Kasumi-1 (cell line): ENCODE results near the gene SEC24D.
A peak's percentile ranks its signal among the peaks of the same experiment; 100 is the strongest.

Source experiments
- DNase-seq, 2 experiments: peaks; one replicate each; lab custom pipeline; 2025; lab: John Stamatoyannopoulos, UW

The SEC24D gene

DNA sequence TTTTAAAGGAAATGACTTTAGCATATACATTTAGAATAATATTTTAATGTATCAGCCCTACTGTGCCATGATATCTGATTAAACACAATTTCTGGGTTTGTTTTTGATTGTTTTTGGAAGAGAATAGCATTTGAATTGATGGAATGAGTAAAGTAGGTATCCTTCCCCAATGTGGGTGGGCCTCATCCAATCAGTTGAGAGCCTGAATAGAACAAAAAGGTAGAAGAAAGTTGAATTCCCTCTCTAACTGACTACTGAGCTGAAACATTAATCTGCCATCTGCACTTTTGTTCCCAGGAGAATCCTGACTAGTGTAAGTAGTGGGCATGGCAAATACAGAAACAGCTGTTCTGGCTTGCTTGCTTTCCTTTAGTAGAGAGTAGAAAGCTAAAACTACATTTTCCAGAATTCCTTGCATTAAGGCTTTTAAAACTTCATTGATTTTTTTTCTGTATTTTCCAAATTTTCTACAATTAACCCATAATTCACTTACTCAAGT, 9.7 kb upstream of the SEC24D start:
- DNase-seq: no peak

DNA sequence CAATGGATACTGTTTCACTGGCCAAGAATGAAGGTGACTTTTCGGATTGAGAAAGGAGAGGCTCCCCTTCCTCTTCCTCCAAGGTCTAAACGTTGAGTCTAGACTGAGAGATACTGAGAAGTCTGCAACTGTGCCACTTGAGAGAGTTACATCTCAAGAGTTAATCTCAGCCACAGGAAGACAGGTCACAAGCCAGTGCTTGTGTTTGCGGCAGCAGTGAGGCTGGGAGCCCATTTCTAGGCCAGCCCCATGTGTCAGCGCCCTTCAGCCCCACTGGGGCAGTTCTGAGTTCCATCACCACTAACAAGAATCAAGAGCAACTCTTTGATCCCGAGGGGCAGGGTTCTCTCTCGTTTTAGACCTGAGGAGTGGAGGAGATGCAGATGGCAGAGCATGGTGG, 7.3 kb upstream of the SEC24D start:
- no peak for DNase-seq

DNA sequence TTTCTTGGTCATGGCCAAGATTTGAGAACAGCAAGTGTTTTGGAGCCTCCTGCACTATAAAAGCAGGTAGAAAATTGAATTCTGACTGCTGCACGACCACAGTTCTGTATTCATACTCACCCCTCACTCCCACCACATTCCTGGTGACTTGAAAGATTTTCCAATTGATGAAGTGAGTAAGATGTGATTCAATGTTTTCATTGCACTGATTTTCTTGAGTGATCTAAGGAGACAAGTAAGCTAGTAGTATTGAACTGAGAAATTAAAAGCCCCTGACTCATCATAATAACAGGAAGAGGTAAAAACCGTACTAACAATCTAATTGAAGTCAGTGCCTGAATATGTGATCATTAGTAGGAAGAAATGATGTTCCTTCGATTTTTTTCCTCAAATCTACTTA, 6.1 kb upstream of the SEC24D start:
- DNase-seq: no peak

DNA sequence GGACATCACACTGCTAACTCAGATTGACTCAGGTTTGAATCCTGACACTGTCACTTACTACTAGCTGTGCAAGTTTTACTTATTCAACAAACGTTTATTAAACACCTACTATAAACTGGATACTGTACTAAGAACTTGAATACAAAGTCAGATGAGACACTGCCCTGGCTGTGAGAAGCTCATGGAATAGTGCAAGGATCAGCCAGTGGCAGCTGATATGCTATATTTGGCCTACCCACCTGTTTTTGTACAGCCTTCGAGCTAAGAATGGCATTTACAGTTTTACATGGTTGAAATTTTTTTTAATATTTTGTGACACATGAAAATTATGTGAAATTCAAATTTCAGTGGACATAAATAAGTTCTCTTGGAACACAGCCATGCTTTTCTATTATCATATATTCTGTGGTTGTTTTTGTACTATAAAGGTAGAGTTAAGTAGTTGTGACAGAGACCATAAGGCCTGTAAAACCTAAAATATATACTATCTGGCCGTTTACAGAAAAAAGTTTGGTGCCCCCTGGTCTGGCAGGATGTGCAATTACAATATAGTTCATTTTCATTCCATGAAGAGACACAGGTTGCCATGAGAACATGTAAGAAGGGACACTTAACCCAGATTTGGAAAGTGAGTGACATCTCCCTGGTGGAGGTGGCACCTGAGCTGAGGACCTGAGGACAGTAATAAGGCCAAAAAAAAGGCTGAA, 3.4 kb upstream of the SEC24D start:
- DNase-seq: no peak

DNA sequence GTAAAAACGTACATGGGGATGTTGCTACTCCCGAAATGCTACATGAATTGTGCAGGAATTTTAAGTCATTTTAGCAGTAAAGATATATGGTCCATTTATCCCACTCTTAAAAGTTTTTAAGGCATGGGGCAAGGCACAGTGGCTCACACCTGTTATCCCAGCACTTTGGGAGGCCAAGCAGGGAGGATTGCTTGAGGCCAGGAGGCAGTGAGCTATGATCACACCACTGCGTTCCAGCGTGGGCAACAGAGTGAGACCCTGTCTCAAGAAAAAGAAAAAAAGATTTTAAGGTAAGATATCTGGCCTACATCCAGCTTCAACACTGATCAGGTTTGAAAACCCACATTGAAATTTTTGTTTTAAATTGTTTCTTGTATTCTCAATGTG, 1.2 kb upstream of the SEC24D start:
- no peak for DNase-seq

DNA sequence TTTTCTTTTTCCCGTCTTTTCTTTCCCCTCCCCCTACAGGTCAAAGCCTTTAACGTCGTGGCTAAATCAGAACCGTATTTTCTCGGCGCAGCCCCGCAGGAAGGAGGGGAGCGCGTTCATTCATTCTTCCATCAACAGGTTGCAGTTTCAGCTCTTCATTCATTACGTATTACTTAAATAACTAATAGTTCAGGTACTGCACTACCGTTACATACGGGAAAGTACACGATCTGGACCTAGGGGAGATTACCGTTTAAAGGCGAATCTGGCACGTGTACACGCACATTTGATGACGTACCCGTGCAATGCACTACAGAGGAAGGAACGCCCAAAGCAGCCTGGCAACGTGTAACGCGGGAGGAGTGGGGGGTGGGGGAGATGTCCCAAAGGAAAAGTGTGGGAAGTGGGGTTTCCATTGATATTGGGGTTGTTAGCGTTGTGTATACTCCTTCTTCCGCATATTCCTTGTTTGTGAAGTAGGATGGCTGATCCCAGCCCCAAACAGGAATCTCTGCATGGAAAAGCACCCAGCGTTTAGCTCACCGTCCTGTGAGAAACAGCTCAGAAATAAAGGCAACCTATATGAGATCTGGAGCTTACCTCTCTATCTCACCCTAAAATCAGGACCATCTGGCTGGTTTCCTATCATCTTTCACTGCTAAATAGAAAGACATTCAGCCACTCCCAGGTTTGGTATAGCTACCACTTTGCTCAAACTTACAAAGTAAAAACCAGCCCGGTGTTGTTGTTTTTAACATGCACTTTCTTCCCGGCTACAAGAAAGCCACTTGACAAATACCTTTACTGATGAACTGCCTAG, 585 bp upstream of the SEC24D start:
- peak; percentile 48 to 65 for DNase-seq

DNA sequence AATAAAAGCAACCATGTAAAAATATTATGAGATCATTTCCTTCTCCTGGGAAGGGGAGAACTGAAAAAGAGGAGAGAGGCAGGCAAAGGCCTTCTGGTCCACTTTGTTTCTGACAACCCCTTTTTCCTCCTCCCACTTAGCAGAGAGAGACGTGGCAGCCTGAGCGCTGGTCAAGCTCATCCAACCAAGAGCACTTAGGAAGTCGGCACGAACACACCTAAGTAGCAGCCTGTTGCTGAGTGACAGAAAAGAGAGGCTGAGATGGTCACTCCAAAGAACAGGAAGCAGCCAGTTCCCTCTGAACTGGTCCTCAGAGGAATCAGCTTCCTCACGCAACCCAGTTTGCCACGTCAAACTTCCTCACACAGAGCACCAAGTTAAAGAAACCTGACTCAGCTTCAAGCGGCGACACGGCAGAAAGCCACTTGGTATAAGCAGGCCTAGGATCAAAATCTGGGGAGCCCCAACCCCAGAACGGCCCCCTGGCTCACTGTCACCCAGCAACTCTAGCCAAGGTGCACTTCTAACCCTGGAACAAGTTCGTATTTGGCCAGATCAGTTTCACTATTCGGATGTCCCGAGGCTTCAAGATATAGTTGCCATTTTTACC, 861 bp downstream of the SEC24D start:
- peak; percentile 72 to 76 for DNase-seq

DNA sequence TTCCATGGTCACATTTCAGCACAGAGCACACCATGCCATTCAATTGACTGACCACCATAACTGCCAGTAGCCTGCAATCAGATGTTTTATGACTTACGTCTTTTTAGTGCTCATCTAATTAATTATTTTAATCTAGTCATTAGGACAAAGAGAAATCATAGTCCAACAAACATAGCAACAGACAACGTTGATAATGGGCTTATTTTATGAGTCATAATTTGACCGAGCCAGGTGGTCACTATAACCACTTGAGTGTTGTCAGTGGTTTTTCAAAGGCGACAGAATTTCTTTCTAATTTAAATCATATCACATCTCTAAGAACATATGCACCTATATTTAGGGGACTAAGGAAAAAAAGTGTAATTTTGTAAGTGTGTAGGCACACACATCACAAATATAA, 1.9 kb downstream of the SEC24D start:
- no peak for DNase-seq

DNA sequence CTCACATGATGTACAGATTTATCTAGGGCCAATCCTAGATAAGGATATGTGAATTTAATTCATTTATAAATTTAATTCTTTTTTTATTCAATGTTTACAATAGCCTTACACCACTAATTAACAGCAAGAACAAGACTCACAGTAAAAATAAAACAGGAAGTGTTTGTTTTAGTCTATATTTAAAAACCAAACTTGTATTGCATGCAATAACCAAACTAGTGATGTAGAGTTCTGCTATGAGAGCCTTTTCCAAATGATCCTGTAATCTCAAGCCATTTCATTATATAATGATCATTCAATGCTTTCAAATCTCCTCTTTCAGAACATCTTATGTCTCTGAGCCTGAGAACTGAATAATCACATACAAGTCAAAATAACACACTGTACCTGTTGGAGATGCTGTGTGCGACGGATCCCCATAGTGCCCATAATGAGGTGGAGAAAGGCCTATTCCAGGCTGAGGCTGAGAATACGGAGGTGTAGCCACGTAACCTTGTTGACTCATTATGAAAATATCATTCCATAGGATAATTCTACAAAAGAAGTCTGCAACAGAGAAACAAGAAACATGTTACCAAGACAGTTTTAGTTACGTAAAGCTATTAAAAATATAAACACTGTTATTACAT, 2.6 kb downstream of the SEC24D start:
- no peak for DNase-seq

DNA sequence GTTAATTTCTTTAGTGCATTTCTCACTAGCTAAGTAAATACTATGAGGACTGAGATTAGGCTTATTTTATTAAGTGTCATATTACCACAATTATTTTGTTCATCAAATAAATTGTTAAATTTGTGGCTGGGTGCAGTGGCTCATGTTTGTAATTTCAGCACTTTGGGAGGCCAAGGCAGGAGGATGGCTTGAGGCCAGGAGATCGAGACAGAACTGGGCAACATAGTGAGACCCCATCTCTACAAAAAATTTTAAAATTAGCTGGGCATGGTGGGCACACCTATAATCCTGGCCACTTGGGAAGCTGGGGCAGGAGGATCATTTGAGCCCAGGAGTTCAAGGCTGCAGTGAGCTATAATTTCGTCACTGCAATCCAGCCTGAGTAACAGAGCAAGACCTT, 6.8 kb downstream of the SEC24D start:
- DNase-seq: no peak

DNA sequence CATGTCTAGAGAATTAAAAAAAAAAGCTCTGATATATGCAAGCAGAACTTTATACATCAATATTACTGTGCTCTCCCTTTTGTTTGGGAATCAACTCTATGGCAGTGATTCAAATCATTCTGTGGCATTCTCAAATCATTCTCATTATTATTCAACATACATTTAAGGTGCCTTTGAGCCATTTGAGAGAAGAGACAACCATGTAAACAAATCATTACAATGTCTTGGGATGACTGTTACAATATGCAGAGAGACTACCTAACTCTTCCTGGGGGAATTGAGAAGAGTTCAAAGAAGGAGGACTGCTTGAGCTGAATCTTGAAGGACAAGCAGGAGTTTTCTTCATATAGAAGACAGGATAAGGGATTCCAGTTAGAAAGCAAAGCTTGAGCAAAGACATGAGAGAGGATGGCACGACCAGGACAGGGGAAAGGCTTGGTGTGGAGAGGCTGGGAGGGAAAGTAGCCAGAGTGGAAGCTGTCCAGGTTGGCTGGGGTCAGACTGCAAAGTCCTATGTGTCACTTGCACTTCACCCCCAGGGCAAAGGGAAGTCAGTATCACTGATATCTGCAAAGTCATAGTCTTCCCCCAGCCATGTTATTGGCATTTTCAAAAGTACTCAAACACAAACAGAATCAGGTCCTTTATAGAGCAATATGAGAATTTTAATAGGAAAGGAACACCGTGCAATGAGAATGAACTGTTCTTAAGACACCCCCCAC, 9.0 kb downstream of the SEC24D start:
- no peak for DNase-seq

DNA sequence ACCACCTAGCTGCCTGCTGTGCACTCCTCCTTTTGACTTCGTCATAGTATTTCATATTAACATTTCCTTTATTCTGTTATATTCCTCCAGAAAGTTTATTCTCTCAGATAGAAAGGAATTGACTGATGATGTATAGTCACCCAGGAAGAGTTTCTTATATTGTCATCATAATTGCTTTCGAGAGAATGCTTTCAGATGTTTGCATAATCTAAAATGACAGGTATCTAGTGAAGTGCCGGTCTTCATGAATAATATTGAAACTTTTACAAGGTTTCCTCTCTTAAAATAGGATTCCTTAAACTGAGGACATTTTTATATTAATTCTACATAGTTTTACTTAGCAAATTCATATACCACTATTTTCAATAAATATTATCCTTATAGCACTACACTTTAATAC, 10.1 kb downstream of the SEC24D start:
- no peak for DNase-seq

DNA sequence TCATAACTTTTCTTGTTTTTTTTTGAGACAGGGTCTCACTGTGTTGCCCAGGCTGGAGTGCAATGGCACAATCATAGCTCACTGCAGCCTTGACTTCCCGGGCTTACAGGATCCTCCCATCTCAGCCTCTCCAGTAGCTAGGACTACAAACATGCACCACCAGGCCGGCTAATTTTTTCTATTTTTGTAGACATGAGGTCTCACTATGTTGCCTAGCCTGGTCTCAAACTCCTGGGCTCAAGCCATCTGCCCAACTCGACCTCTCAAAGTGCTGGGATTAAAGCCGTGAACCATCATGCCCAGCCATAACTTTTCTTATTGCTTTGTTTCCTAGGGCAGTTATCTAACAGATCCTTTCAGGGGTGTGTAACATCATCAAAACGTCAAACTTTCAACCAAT, 11.8 kb downstream of the SEC24D start:
- no peak for DNase-seq

DNA sequence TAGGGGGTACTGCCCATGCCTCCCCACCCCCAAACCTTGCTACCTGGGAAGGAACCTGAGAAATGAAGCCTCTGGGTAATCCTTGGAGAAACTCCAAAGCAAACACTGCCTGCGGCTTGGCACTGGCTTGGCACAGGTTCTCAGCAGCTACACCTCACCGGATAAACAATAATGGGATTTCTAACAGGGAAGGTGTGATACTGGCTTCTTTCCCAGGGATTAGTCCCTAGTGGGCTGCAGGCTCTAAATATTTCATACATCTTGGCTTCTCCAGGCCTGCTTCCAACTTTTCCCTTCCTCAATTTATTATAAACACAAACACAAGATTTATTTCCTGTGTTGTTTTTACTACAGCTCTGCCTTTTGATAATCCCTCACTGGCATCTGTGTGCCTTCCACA, 12.5 kb downstream of the SEC24D start:
- DNase-seq: no peak

DNA sequence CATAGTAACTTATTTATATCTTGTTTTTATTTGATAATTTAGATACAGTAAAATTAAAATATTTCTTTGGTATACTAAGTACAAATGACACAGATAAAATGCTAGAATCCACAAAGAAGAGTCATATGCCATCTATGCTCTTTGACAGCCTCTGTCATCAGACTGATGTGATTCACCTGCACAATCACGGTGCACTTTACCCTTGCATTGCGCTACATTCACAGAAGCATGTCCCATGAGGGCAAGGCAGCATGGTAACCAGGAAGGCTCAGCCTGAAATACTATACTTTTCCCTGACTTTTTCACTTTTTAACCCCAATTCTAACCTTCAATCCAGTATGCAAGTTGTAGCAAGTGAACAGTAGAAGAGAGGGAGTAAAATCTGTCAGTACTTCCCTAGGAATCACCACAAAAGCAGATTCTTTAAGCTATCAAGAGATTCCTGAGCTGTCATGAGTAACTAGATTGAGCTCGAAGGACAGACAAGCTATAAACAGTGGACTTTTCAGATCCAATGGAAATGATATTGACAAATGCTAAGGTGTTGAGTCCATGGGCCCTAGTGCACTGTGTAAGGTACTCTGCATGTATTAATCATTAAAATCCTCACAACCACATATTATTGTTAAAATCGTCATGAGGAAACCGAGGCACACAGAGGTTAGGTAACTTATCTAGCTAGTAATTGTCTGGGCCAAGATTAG, 14.2 kb downstream of the SEC24D start:
- DNase-seq: no peak

DNA sequence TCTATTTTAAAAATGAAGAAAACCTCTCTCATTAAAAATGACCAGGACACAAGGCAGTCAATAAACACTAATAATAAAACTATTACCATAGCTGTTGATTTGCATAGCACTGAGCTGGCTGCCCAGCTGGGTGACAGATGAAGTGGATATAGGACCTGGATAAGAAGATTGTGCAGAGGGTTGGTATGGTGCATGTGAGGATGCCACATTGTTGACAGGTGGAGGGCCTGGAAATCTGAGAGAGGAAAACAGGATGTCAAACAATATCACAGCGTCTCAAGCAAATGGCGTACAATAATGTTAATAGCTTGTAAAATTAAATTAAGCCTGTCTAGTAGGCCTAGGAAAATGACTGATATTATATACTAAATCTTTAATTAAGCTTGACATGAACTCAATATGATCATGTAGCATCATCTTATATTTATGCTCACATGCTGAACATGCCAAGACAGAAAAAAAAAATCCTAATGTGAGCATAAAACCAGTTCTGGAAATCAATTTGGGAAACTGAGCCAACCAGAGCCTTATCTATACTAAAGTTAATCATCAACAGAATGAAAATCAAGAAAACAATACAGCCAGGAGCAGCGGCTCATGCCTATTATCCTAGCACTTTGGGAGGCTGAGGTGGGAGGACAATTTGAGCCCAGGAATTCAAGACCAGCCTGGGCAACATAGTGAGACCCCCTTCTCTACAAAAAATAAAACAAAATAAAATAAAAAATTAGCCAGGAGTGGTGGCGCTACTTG, 18.6 kb downstream of the SEC24D start:
- DNase-seq: no peak

DNA sequence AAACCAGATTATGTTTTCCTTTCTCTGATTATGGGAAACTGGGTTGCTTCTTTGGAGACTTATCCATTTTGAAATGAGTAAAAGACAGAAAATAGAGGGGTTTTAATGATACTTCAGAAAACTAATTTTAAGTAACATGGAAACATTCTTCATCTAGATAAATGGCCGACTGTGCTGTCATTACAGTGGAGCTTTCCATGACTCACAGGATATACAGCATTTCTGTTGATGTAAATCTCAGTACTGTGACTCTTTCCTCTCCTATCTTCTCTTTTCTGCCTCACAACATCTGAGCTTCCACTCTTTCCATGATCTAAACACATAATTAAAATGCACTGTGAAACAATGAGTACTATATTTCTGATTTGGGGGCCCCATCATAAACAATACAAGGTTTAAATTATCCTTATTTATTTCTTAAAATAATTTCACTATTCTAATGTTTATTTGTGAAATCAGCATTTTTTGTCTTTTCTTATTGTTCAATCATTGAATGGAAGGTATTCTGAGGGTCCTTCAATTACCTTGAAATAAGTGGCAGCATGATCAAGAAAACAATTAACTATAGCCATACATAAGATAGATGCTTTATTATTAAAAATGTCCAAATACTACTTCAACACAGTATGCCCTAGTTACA, 19.3 kb downstream of the SEC24D start:
- no peak for DNase-seq

DNA sequence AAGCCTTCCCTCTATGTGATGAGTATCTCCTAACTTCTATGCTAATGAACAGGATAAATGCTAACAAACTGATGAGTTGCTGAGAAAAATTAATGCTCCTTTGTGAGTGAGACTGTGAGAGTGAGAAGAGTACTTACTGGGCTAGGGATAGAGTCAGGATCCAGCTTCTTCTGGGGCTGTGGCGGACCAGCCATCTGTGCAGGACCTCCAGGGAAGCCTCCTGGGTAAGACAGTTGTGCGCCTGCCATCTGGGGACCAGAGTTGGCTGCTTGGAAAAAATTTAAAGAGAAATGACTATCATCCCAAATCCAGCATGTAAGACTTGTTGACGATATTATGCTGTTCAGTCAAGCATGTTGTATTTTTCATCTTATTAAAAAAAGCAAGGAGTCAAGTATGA, 21.0 kb downstream of the SEC24D start:
- no peak for DNase-seq

DNA sequence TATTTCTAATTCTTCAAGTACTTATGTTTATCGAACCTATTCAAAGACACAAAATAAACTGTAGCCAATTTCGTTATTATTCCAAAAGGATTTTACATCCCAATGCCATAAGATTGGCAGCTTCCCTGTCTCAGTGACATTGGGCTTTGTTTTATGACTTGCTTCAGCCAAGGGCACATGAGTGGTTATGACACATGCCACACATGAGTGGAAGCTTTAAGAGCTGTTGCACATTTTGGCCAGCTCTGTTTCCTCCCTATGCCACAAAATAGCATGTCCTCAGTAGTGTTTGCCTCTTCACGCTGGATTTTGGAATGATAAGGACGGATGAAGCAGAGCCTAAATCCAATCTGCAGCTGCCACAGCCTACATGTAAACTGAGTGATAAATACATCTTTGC, 21.9 kb downstream of the SEC24D start:
- no peak for DNase-seq

DNA sequence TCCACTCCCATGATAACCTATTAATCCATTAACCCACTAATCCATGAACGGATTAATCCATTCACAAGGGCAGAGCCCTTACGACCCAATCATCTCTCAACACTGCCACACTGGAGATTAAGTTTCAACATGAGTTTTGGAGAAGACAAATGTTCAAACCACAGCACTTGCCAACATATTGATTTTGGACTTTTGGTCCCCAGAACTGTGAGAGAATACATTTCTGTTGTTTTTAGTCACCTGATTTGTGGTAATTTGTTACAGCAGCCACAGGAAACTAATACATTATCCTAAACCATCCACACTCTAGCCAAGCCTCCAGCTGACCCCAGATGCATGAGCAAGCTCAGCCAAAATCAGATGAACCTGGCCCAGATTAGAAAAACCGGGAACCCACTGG, 22.4 kb downstream of the SEC24D start:
- no peak for DNase-seq
